Thyroid gland (tissue), 4 donors: ENCODE measurements around the gene RPL7A.

ENCODE experiments used
- CTCF ChIP-seq, 6 experiments: fragments of 200-600 bp in 3 of 6; fragments of 450-650 bp in 3 of 6; sonication (generic) in 3 of 6; IDR thresholded peaks; one replicate each; pipeline ENCODE4 v1.5.1; 2016 to 2019; ENCODE audit warnings: antibody characterized with exemption in 6 of 6, mild to moderate bottlenecking in 2 of 6, inconsistent platforms in 1 of 6, moderate library complexity in 1 of 6
- POLR2A ChIP-seq, 2 donors: fragments of 450-650 bp; IDR thresholded peaks; one replicate each; pipeline ENCODE4 v1.6.1; 2017; ENCODE audit warnings: antibody characterized with exemption in 2 of 2, mild to moderate bottlenecking in 2 of 2, moderate library complexity in 1 of 2

GRCh38 chr9:133315997-133316396, 32.0 kb upstream of the RPL7A start:
- TF ChIP-seq POLR2A (IDR thresholded peaks at IDR 0.05) (no peak), CTCF (IDR thresholded peaks at IDR 0.05) (no peak)
